Cardiac muscle cell (in vitro differentiated cells and primary cell): ENCODE measurements around the gene ERO1B. TPM values are rescaled to one million over a fixed set of nuclear protein-coding genes. Genes with fewer than 3 reads are reported as not detected.
A peak's percentile ranks its signal among the peaks of the same experiment; 100 is the strongest.

ENCODE experiments used
- DNase-seq, 2 donors: peaks; one replicate each; pipeline versions ENCODE4 v3.0.0 to v3.0.0-alpha.2; 2010 to 2017; ENCODE audit warnings: low read depth in 1 of 2, low spot score in 1 of 2
- H3K27ac ChIP-seq: fragments of 200-600 bp; sonication (generic); 2 replicates; pipeline ENCODE4 v1.5.1; 2016
- H3K27me3 ChIP-seq: fragments of 200-600 bp; sonication (generic); 2 replicates; pipeline ENCODE4 v1.6.0; 2016; ENCODE audit warnings: control low read depth
- H3K36me3 ChIP-seq: fragments of 200-600 bp; sonication (generic); 2 replicates; pipeline ENCODE4 v1.5.1; 2016; ENCODE audit warnings: control low read depth
- H3K4me1 ChIP-seq: fragments of 200-600 bp; sonication (generic); 2 replicates; pipeline ENCODE4 v1.8.1; 2017; ENCODE audit warnings: low read depth, mild to moderate bottlenecking, mixed run types
- H3K4me3 ChIP-seq: fragments of 200-600 bp; sonication (generic); 2 replicates; pipeline ENCODE4 v1.5.1; 2016; ENCODE audit warnings: mild to moderate bottlenecking
- H3K9me3 ChIP-seq: fragments of 200-600 bp; sonication (generic); 2 replicates; pipeline ENCODE4 v1.5.1; 2017; ENCODE audit warnings: low read depth, mild to moderate bottlenecking, control low read depth
- CTCF ChIP-seq: IDR thresholded peaks from 2 replicates; pipeline ENCODE4 v1.5.1; 2012; ENCODE audit warnings: low read depth, mild to moderate bottlenecking, low read length
- polyA plus RNA-seq: library from polyadenylated mRNA; unstranded; fragments of >200 nt; fragmentation: Nextera tagmentation; extraction: Ambion mirVana; gene quantifications from 2 replicates; pipeline ENCODE4 v1.2.1, GENCODE V29; 2016
- total RNA-seq: library from RNA; depleted of rRNA; stranded (reverse); fragments of >200 nt; gene quantifications from 2 replicates; pipeline ENCODE4 v1.2.3, GENCODE V29; 2016

Gene ERO1B
- total and polyA plus RNA-seq, 2 experiments from 2014 or later: 2.2 to 2.7 TPM

- no peak for TF ChIP-seq CTCF
- Histone ChIP-seq H3K27ac (no peak overlapping the region), H3K27me3 (peaks cover 38% of the 10 kb centered on the region), H3K4me3 (peak overlapping the region; percentile 88), H3K4me1 (no peaks in the 10 kb centered on the region), H3K36me3 (no peaks in the 10 kb centered on the region), H3K9me3 (no peaks in the 10 kb centered on the region)
- peak; percentile 33 to 44 for DNase-seq
Measured at GRCh38 chr1:236281198-236281653, 532 bp downstream of the ERO1B start.

GRCh38 chr1:236280438-236281197 lies 1.1 kb downstream of the ERO1B start:
- TF ChIP-seq CTCF: no peak
- Histone ChIP-seq H3K4me3 (peak overlapping the region; percentile 88), H3K4me1 (no peaks in the 10 kb centered on the region), H3K27me3 (peaks cover 38% of the 10 kb centered on the region), H3K36me3 (no peaks in the 10 kb centered on the region), H3K27ac (no peak overlapping the region), H3K9me3 (no peaks in the 10 kb centered on the region)
- no peak for DNase-seq

GRCh38 chr1:236275586-236275985 lies 6.2 kb downstream of the ERO1B start:
- Histone ChIP-seq H3K36me3 (no peaks in the 10 kb centered on the region), H3K9me3 (no peaks in the 10 kb centered on the region)
- no peak for TF ChIP-seq CTCF

GRCh38 chr1:236275061-236275460 lies 6.7 kb downstream of the ERO1B start:
- H3K27me3 ChIP-seq: no peaks in the 10 kb centered on the region
- no peak overlapping the region for H3K4me3 ChIP-seq
- no peak for TF ChIP-seq CTCF
- no peak for DNase-seq
- H3K27ac ChIP-seq: no peak overlapping the region
- H3K9me3 ChIP-seq: no peaks in the 10 kb centered on the region
- no peaks in the 10 kb centered on the region for H3K36me3 ChIP-seq
- no peaks in the 10 kb centered on the region for H3K4me1 ChIP-seq

More at GRCh38 chr1:236275586-236275985, 6.2 kb downstream of the ERO1B start:
- H3K4me1 ChIP-seq: no peaks in the 10 kb centered on the region
- H3K4me3 ChIP-seq: no peak overlapping the region
- H3K27me3 ChIP-seq: peaks cover 5% of the 10 kb centered on the region
- no peak overlapping the region for H3K27ac ChIP-seq
- DNase-seq: no peak

- no peaks in the 10 kb centered on the region for H3K4me1 ChIP-seq
- H3K27ac ChIP-seq: no peak overlapping the region
- no peaks in the 10 kb centered on the region for H3K36me3 ChIP-seq
- H3K9me3 ChIP-seq: no peaks in the 10 kb centered on the region
- no peaks in the 10 kb centered on the region for H3K27me3 ChIP-seq
- H3K4me3 ChIP-seq: no peak overlapping the region
- no peak for DNase-seq
- TF ChIP-seq CTCF: no peak
Measured at GRCh38 chr1:236273358-236273757, 8.4 kb downstream of the ERO1B start.
